ENCODE measurements around the gene TLR5.

Gene TLR5

DNA sequence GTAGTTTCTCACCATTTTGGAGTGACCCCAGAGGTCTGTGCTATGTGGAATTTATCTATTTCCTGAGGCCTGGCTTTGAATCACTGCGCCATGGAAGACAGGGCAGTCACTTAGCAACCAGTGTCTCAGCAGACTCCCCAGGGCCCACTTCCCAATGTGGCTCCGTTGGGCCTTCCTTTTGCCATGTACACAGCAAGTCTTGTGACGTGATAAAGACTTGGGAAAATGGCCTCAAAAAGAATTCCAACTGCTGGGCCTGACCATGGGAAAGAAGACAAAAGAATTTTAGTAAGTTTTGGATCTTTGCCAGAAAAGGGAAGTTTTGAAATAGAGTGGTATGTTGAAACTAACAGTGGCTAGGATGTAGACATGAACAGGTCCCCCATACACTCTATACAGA lies 36.2 kb downstream of the TLR5 start:
- in situ Hi-C loops (cut with HindIII; ENCODE audit: low sequenced_read_pairs) = no loop called here
- TF ChIP-seq, protein P1, sequence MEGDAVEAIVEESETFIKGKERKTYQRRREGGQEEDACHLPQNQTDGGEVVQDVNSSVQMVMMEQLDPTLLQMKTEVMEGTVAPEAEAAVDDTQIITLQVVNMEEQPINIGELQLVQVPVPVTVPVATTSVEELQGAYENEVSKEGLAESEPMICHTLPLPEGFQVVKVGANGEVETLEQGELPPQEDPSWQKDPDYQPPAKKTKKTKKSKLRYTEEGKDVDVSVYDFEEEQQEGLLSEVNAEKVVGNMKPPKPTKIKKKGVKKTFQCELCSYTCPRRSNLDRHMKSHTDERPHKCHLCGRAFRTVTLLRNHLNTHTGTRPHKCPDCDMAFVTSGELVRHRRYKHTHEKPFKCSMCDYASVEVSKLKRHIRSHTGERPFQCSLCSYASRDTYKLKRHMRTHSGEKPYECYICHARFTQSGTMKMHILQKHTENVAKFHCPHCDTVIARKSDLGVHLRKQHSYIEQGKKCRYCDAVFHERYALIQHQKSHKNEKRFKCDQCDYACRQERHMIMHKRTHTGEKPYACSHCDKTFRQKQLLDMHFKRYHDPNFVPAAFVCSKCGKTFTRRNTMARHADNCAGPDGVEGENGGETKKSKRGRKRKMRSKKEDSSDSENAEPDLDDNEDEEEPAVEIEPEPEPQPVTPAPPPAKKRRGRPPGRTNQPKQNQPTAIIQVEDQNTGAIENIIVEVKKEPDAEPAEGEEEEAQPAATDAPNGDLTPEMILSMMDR (IDR thresholded peaks at IDR 0.05; ENCODE audit: low read depth, low read length, missing control alignments) = no peak
- no peak for DNase-seq (ENCODE audit: low read depth)

DNA sequence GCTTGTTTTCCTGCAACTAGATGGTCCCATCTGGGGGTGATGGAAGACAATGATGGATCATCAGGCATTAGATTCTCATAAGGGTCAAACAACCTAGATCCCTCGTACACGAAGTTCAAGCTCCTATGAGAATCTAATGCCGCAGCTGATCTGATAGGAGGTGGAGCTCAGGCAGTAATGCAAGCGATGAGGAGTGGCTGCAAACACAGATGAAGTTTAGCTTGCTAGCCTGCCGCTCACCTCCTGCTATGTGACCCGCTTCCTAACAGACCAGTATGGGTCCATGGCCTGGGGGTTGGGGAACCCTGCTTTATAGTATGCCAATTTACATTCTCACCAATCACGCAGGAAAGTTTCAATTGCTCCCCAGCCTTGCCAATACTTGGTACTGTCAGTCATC lies 37.5 kb downstream of the TLR5 start:
- in situ Hi-C loops (cut with HindIII; ENCODE audit: low sequenced_read_pairs) = no loop called here
- TF ChIP-seq, protein P1 (IDR thresholded peaks at IDR 0.05; ENCODE audit: low read depth, low read length, missing control alignments) = no peak
- no peak for DNase-seq (ENCODE audit: low read depth)
- H3K4me3 ChIP-seq (ENCODE audit: low read depth, low read length) = no peak overlapping the region

More for the DNA sequence above, 36.2 kb downstream of the TLR5 start:
- no peak overlapping the region for H3K4me3 ChIP-seq (ENCODE audit: low read depth, low read length)

DNA sequence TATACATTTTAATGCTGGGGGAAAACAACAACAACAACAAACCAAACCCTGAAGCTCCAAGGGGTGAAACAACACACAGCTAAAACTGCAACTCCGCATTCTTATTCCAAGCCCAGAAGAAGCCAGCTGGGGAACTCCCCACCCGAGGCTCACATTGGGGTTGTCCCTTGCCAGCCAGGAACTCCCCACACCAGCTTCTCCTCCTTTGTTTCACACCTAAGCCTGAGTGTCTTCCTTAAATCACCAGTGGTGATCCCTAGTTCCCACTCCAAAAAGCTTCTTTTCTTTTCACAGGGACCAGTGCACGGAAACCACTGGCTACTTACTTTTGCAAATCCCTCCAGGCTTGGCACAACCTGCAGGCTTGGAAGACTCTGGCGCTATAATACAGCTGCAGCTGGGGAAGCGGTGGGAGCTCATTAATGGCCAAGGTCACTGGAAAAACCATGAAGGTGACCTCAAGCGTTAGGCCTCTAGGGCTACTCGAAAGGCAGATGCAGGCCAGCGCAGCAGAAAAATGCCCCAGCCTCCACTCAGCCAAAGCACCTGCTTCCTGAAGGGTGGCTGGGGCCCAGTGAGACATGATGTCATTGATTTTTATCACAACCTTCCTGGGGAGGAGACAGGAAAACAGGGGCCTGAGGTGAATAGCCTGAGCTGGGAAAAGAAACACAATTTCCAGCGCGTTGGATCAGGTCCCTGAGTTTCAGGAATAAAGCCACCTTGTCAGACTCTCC lies 40.1 kb downstream of the TLR5 start:
- H3K4me3 ChIP-seq (ENCODE audit: low read depth, low read length) = no peak overlapping the region

DNA sequence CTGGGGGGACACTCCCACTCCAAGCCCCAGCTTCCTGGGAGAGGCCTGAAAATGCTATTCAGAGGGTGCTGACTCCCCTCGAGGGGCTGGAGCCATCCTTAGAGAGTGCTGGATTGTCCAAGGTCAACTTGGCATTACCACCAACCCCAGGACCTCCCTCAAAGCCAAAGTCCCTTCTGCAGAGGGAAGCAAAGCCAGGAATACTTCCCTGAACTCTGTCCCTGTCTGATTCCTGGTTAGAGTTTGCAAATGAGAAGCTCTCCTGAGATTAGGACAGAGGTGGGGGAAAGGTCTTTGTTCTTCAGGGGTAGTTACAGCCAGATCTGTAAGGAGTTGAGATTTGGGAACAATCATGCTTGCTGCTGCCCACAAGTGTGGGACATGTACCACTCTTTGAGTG lies 45.3 kb downstream of the TLR5 start:
- H3K4me3 ChIP-seq (ENCODE audit: low read depth, low read length) = no peak overlapping the region
- DNase-seq (ENCODE audit: low read depth) = no peak
- TF ChIP-seq, protein P1 (IDR thresholded peaks at IDR 0.05; ENCODE audit: low read depth, low read length, missing control alignments) = no peak
- in situ Hi-C loops (cut with HindIII; ENCODE audit: low sequenced_read_pairs) = no loop called here

More for the DNA sequence above, 40.1 kb downstream of the TLR5 start:
- no peak for DNase-seq (ENCODE audit: low read depth)
- in situ Hi-C loops (cut with HindIII; ENCODE audit: low sequenced_read_pairs) = no loop called here
- TF ChIP-seq, protein P1 (IDR thresholded peaks at IDR 0.05; ENCODE audit: low read depth, low read length, missing control alignments) = no peak

DNA sequence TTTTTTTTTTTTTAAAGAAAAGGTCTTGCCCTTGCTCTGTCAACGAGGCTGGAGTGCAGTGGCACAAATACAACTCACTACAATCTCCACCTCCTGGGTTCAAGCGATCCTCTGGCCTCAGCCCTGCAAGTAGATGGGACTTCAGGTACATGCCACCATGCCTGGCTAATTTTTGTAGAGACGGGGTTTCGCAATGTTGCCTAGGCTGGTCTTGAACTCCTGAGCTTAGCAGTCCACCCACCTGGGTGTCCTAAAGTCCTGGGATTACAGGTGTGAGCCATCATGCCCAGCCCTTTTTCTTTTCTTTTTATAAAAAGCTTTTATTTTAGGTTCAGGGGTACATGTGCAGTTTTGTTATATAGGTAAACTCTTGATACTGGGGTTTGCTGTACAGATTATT lies 47.2 kb downstream of the TLR5 start:
- no peak for DNase-seq (ENCODE audit: low read depth)
- no peak overlapping the region for H3K4me3 ChIP-seq (ENCODE audit: low read depth, low read length)
- in situ Hi-C loops (cut with HindIII; ENCODE audit: low sequenced_read_pairs) = no loop called here
- TF ChIP-seq, protein P1 (IDR thresholded peaks at IDR 0.05; ENCODE audit: low read depth, low read length, missing control alignments) = no peak

DNA sequence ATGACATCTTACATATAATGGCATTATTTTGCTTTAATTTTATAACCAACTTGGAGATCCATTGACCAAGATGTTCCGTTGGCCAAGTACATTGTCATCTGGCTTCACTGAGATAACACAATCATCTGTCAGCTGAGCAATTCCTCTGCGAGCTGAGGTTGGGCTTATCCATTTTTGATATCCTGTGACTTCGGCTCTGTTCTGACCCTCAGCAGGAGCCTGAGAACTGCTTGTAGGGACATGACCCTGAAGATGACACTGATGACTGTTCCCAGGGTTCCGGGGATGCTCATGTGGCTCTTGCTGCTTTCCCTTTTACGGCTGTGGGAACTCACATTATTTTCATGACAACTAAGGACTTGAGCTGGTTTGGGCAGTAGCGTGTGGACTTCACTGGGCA lies 51.2 kb downstream of the TLR5 start:
- no peak overlapping the region for H3K4me3 ChIP-seq (ENCODE audit: low read depth, low read length)
- in situ Hi-C loops (cut with HindIII; ENCODE audit: low sequenced_read_pairs) = no loop called here
- no peak for DNase-seq (ENCODE audit: low read depth)
- TF ChIP-seq, protein P1 (IDR thresholded peaks at IDR 0.05; ENCODE audit: low read depth, low read length, missing control alignments) = no peak
